ENCODE data around the gene BCL2A1.

The BCL2A1 gene

GRCh38 chr15:79987569-79987955 is 16.6 kb upstream of the BCL2A1 start:
- Mint-ChIP-seq H3K36me3 (ENCODE audit: low read depth) (no peaks in the 10 kb centered on the region), H3K4me1 (no peaks in the 10 kb centered on the region), H3K27ac (no peak overlapping the region), H3K4me3 (no peak overlapping the region), H3K27me3 (ENCODE audit: low read depth) (peaks cover 12% of the 10 kb centered on the region), H3K9me3 (no peaks in the 10 kb centered on the region)
- no peak for TF ChIP-seq CTCF (IDR thresholded peaks at IDR 0.05; ENCODE audit: unreplicated experiment in 3 of 3)

GRCh38 chr15:79981831-79982455 is 10.9 kb upstream of the BCL2A1 start:
- no peak overlapping the region for H3K4me3 Mint-ChIP-seq
- no peak for TF ChIP-seq CTCF (IDR thresholded peaks at IDR 0.05; ENCODE audit: unreplicated experiment in 3 of 3)
- H3K4me1 Mint-ChIP-seq = peaks cover 4% of the 10 kb centered on the region
- no peaks in the 10 kb centered on the region for H3K27me3 Mint-ChIP-seq (ENCODE audit: low read depth)
- no peaks in the 10 kb centered on the region for H3K36me3 Mint-ChIP-seq (ENCODE audit: low read depth)
- no peaks in the 10 kb centered on the region for H3K9me3 Mint-ChIP-seq
- H3K27ac Mint-ChIP-seq = no peak overlapping the region

GRCh38 chr15:79978655-79979514 is 7.9 kb upstream of the BCL2A1 start:
- Mint-ChIP-seq H3K27me3 (ENCODE audit: low read depth) (no peaks in the 10 kb centered on the region), H3K4me3 (no peak overlapping the region), H3K27ac (no peak overlapping the region), H3K4me1 (peaks cover 6% of the 10 kb centered on the region), H3K9me3 (no peaks in the 10 kb centered on the region), H3K36me3 (ENCODE audit: low read depth) (no peaks in the 10 kb centered on the region)
- TF ChIP-seq CTCF (IDR thresholded peaks at IDR 0.05; ENCODE audit: unreplicated experiment in 3 of 3) = no peak

- no peaks in the 10 kb centered on the region for H3K9me3 Mint-ChIP-seq
- H3K27ac Mint-ChIP-seq = no peak overlapping the region
- no peaks in the 10 kb centered on the region for H3K27me3 Mint-ChIP-seq (ENCODE audit: low read depth)
- no peak for TF ChIP-seq CTCF (IDR thresholded peaks at IDR 0.05; ENCODE audit: unreplicated experiment in 3 of 3)
- no peak overlapping the region for H3K4me3 Mint-ChIP-seq
- H3K4me1 Mint-ChIP-seq = peaks cover 10% of the 10 kb centered on the region
- H3K36me3 Mint-ChIP-seq (ENCODE audit: low read depth) = no peaks in the 10 kb centered on the region
Observed at GRCh38 chr15:79978260-79978654, 7.3 kb upstream of the BCL2A1 start.

- no peaks in the 10 kb centered on the region for H3K9me3 Mint-ChIP-seq
- no peak overlapping the region for H3K27ac Mint-ChIP-seq
- no peaks in the 10 kb centered on the region for H3K36me3 Mint-ChIP-seq (ENCODE audit: low read depth)
- peaks cover 10% of the 10 kb centered on the region for H3K4me1 Mint-ChIP-seq
- H3K4me3 Mint-ChIP-seq = no peak overlapping the region
- TF ChIP-seq CTCF (IDR thresholded peaks at IDR 0.05; ENCODE audit: unreplicated experiment in 3 of 3) = no peak
- H3K27me3 Mint-ChIP-seq (ENCODE audit: low read depth) = no peaks in the 10 kb centered on the region
Observed at GRCh38 chr15:79977431-79978054, 6.5 kb upstream of the BCL2A1 start.
